GM18498 (cell line): ENCODE data around the gene AMELY.
"Not testable (repeated sequence)": the region's sequence is repeated elsewhere in the genome, so short reads cannot be mapped to it uniquely, and the experiment has no call there.

Source experiments
- ATAC-seq: cut with Tn5 transposase; IDR thresholded peaks from one replicate; pipeline ENCODE4 v1.9.1; 2021; ENCODE audit warnings: mild to moderate bottlenecking, moderate library complexity; ENCODE audit not compliant: unreplicated experiment

Gene AMELY

GRCh38 chrY:6911253-6911881, at the start of gene AMELY:
AMELY (minus strand) TSS chrY:6911752; CDS start chrY:6872608, 39,144 bp downstream.
- no peak for ATAC-seq

GRCh38 chrY:6949947-6950346, 38.4 kb upstream of the AMELY start:
- no peak for ATAC-seq

GRCh38 chrY:6948378-6948777, 36.8 kb upstream of the AMELY start:
- ATAC-seq = no peak

- ATAC-seq = no peak
Observed at GRCh38 chrY:6947695-6948094, 36.1 kb upstream of the AMELY start.

GRCh38 chrY:6935497-6935896, 23.9 kb upstream of the AMELY start:
- no peak for ATAC-seq

GRCh38 chrY:6931779-6932396, 20.3 kb upstream of the AMELY start:
- ATAC-seq = no peak

- no peak for ATAC-seq
Observed at GRCh38 chrY:6929237-6929636, 17.7 kb upstream of the AMELY start.

GRCh38 chrY:6928265-6928664, 16.7 kb upstream of the AMELY start:
- no peak for ATAC-seq

- no peak for ATAC-seq
Observed at GRCh38 chrY:6921061-6921460, 9.5 kb upstream of the AMELY start.

GRCh38 chrY:6913362-6913761, 1.8 kb upstream of the AMELY start:
- no peak for ATAC-seq

- ATAC-seq = no peak
Observed at GRCh38 chrY:6910372-6911252, 940 bp downstream of the AMELY start, which contains the start of gene TBL1Y. TBL1Y (plus strand) TSS chrY:6910697; CDS start chrY:7025085, 114,388 bp downstream.

- no peak for ATAC-seq
Observed at GRCh38 chrY:6909856-6910255, 1.7 kb downstream of the AMELY start.

- ATAC-seq = no peak
Observed at GRCh38 chrY:6909118-6909521, 2.4 kb downstream of the AMELY start.

GRCh38 chrY:6908021-6908420, 3.5 kb downstream of the AMELY start:
- ATAC-seq = not testable (repeated sequence)

- no peak for ATAC-seq
Observed at GRCh38 chrY:6907591-6907990, 4.0 kb downstream of the AMELY start.

GRCh38 chrY:6902116-6902515, 9.4 kb downstream of the AMELY start:
- ATAC-seq = not testable (repeated sequence)

GRCh38 chrY:6895236-6895635, 16.3 kb downstream of the AMELY start:
- ATAC-seq = no peak

- ATAC-seq = no peak
Observed at GRCh38 chrY:6894496-6894895, 17.1 kb downstream of the AMELY start.

GRCh38 chrY:6849384-6849783, 62.2 kb downstream of the AMELY start:
- ATAC-seq = no peak

- ATAC-seq = not testable (repeated sequence)
Observed at GRCh38 chrY:6842650-6843049, 68.9 kb downstream of the AMELY start.
